HG03039 (cell line): ENCODE data around the gene FDPS.
"Not testable (repeated sequence)": the region's sequence is repeated elsewhere in the genome, so short reads cannot be mapped to it uniquely, and the experiment has no call there.

Experiments
- ATAC-seq: cut with Tn5 transposase; IDR thresholded peaks from one replicate; pipeline ENCODE4 v1.9.1; 2021; ENCODE audit warnings: mild to moderate bottlenecking, moderate library complexity; ENCODE audit not compliant: unreplicated experiment

FDPS gene

GRCh38 chr1:155318082-155318481 is 9.4 kb downstream of the FDPS start:
- ATAC-seq = no peak

DNA sequence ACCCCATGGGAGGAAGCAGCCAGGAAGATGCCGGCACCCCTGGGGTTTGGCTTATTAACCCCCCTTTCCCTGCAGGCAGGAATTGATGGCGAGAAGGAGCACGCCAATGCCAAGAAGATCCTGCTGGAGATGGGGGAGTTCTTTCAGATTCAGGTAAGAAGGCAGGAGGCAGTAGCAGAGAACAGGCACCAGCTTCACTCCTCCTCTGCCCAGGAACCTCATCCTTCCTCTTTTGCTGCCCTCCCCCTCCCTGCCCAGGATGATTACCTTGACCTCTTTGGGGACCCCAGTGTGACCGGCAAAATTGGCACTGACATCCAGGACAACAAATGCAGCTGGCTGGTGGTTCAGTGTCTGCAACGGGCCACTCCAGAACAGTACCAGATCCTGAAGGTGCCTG is 10.9 kb downstream of the FDPS start:
- no peak for ATAC-seq

DNA sequence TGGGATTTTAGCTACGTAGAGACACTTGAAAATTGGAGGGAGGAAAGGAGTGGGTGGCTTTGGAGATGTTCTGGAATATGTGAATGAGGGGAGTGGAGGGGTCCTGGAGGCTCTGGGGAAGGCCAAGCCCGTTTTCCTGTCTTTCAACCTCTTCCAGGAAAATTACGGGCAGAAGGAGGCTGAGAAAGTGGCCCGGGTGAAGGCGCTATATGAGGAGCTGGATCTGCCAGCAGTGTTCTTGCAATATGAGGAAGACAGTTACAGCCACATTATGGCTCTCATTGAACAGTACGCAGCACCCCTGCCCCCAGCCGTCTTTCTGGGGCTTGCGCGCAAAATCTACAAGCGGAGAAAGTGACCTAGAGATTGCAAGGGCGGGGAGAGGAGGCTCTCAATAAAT is 11.6 kb downstream of the FDPS start:
- no peak for ATAC-seq

DNA sequence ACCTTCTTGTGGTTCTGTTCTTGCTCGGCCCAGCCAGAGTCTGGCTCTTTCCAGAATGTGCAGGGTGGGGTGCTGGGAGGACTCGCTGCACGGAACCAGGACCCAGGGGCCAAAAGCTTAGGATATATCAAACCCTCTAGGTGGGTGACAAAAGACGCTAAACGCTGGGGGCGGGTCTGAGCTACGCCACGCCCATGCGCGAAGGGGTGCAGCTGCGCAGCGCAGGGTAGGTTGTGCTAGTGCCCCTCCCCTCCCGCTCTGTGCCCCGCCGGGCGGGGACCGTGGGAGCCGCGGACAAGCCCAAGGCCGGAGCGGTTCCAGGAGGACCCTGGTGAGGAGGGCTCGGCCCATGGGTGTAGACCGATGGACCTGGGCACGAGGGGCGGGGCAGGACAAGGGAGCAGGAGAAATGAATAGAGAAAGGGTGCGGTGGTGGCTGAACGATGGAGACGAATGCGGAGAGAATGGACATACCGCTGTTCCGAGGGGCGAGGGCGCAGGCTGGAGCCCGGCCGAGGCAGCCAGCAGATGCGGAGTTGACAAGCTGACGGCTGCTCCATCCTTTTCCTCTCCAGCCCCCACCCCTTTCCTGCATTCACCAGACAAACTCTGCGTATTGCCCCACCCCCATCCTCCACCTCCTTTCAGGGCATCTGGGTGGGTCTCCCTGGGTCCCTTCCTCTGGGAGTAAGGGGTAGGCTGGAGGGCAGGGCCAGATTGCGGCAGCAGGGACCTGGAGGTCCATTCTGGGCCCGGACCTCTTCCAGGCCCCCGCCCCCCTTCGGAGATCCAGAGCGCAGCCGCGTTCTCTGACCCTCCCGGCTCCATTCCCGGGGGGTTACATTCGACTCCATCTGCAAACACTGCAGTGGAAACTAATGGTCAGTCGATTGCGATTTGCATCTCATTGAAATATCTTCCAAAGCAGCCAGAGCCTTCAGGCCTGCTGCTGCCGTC is 12.3 kb downstream of the FDPS start, which contains the start of gene RUSC1:
TSS of gene RUSC1 (plus strand) at position 234 of the 957 bp plus-strand sequence. CDS start 880 bp downstream, outside the sequence.
- no peak for ATAC-seq

- no peak for ATAC-seq
These were observed 13.2 kb downstream of the FDPS start for GRCh38 chr1:155321639-155322503.

- ATAC-seq = no peak
These were observed 13.9 kb downstream of the FDPS start for GRCh38 chr1:155322571-155322952.

GRCh38 chr1:155322953-155323728 is 14.5 kb downstream of the FDPS start:
- ATAC-seq = peak; percentile 32

- ATAC-seq = peak; percentile 36
These were observed 15.0 kb downstream of the FDPS start for GRCh38 chr1:155323729-155324036.

GRCh38 chr1:155324037-155324716 is 15.5 kb downstream of the FDPS start:
- ATAC-seq = peak; percentile 55

GRCh38 chr1:155324717-155325602 is 16.3 kb downstream of the FDPS start:
- ATAC-seq = no peak

DNA sequence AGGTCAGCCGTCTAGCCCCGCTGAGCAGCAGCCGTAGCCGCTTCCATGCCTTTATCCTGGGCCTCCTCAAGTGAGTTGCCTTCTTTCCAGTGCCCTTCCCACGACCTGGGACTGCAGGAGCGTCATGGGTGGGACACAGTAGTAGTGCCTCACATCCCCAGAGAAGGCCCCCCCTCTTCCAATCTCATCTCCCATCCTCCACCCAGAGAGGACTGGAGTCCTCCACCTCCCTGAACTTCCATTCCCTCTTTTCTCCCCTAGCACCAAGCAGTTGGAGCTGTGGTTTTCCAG is 16.9 kb downstream of the FDPS start:
- no peak for ATAC-seq

DNA sequence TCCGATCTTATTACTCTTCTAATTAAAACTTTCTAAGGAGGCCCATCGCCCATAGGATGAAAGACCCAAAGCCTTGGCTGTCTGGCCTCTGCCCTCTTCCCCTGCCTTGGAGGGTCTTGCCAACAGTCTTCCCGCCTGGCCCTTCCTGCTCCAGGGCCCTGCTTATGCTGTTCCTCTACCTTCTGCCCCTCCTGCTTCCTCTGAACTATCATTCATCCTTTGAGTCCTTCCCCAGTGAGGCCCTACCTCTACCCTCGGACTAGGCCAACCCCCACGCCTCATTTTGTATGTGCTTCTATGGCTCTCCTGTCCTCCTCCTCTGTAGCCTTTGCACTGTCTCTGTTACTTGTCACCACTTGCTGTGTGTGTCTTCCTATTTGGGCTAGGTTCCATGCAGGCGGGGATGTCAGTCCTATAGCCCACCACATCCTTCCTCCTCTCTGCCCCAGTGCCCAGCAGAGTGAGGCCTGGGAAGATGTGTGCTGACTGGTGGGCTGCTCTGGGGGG is 17.4 kb downstream of the FDPS start:
- no peak for ATAC-seq

DNA sequence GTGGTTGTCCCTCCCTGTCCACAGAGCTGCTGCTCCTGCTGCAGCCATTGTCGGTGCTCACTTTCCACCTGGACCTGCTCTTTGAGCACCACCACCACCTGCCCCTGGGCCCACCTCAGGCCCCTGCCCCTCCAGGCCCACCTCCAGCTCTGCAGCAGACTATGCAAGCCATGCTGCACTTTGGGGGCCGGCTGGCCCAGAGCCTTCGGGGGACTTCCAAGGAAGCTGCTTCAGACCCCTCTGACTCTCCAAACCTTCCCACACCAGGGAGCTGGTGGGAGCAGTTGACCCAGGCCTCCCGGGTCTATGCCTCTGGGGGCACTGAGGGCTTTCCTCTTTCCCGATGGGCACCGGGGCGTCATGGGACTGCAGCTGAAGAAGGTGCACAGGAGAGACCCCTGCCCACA is 18.0 kb downstream of the FDPS start:
- ATAC-seq = no peak

DNA sequence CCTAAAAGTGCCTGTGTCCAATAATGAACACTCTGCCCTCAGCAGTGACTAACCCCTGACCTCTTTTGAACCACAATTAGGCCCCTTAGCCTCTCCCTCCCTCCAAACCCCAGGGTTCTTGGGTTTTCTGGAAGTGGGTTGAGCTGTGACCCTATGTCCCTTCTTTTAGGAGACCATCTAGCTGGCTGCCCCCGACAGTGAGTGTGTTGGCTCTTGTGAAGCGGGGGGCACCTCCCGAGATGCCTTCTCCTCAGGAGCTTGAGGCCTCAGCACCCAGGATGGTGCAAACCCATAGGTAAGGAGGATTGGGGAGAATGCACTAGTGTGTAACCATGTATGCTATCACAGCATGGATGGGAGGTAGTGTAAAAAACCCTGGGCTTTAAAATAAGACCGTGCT is 19.3 kb downstream of the FDPS start:
- no peak for ATAC-seq

GRCh38 chr1:155328856-155329255 is 20.2 kb downstream of the FDPS start:
- not testable (repeated sequence) for ATAC-seq

GRCh38 chr1:155329980-155330598 is 21.4 kb downstream of the FDPS start:
- ATAC-seq = no peak

DNA sequence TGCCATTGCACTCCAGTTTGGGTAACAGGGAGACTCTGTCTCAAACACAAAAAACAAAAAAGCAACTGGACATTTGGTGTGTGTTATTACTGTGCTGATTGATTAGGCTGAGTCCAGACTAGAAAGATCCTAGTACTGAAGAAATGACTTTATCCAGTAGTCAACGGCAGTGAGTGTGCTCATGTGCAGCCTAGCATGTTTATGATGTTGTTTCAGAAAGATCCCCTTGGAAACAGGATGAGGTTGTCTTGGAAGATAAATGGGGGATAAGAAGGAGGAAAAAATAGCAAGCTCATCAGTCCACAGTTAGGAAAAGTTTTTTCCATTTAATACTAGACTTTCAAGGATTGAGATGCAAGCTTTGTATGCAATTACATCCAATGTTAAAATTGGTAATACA is 26.3 kb downstream of the FDPS start:
- no peak for ATAC-seq

DNA sequence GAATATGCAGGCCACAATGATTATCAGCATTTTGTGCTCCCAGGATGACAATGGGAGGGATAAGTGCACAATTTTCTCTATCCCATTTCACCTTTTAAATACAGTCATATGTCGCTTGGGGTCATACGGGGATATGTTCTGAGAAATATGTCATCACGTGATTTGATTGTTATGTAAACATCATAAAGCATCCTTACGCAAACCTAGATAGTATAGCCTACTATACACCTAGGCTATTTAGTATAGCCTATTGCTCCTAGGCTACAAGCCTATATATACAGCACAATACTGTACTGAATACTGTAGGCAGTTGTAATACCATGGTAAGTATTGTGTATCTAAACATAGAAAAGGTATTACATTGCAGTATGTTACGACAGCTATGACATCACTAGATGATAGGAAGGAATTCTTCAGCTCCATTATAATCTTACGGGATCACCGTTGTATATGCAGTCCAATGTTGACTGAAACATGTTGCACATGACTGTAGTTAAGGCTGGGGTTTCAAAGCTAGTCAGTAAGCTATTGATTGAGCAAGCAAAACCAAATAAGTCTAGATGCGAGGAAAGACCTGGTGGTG is 30.9 kb downstream of the FDPS start:
- ATAC-seq = no peak

- ATAC-seq = no peak
These were observed 34.2 kb downstream of the FDPS start for GRCh38 chr1:155342842-155343241.
